HFFc6 (cell line): ENCODE measurements around the gene KREMEN2. TPM values are rescaled to one million over a fixed set of nuclear protein-coding genes. Genes with fewer than 3 reads are reported as not detected.
"Not testable (repeated sequence)": the region's sequence is repeated elsewhere in the genome, so short reads cannot be mapped to it uniquely, and the experiment has no call there.

ENCODE experiments used
- DNase-seq: peaks from one replicate; pipeline ENCODE4 v3.0.0-alpha.2; 2018
- H3K27ac Mint-ChIP-seq: 2 replicates; pipeline ENCODE4 v1.8.0; 2020; ENCODE audit warnings: mild to moderate bottlenecking, mixed read lengths
- H3K27me3 Mint-ChIP-seq: 2 replicates; pipeline ENCODE4 v1.8.0; 2021; ENCODE audit warnings: mild to moderate bottlenecking, moderate library complexity, mixed read lengths; ENCODE audit not compliant: insufficient read depth
- H3K36me3 Mint-ChIP-seq: 2 replicates; pipeline ENCODE4 v1.8.0; 2021; ENCODE audit warnings: low read depth, mixed read lengths
- H3K4me1 Mint-ChIP-seq: 2 replicates; pipeline ENCODE4 v1.8.0; 2020; ENCODE audit warnings: low read depth, mixed read lengths
- H3K4me3 Mint-ChIP-seq: 2 replicates; pipeline ENCODE4 v1.8.0; 2020; ENCODE audit warnings: mild to moderate bottlenecking, moderate library complexity, mixed read lengths
- H3K9me3 Mint-ChIP-seq: 2 replicates; pipeline ENCODE4 v1.8.0; 2020; ENCODE audit warnings: mild to moderate bottlenecking, mixed read lengths
- total RNA-seq, 6 experiments: library from RNA; stranded (reverse); fragmentation: NEBNext Ultra II Directional; extraction: Animal tissue kit (Norgen Biotek cat#: 25700); gene quantifications; 2 replicates in 1 of 6; 3 replicates in 5 of 6; pipeline ENCODE4 v1.2.3, GENCODE V29; 2021
- TF ChIP-seq, protein P1 (sequence below): fragments of 200-600 bp; sonication (generic); IDR thresholded peaks from 2 replicates; pipeline ENCODE4 v1.5.0; 2021; ENCODE audit warnings: antibody characterized with exemption, mild to moderate bottlenecking

The KREMEN2 gene
- total RNA-seq, 6 experiments from 2014 or later, result not detected

GRCh38 chr16:2924901-2925755 is 38.9 kb upstream of the KREMEN2 start:
- Mint-ChIP-seq H3K9me3 (no peaks in the 10 kb centered on the region), H3K27ac (no peak overlapping the region), H3K27me3 (peaks cover 3% of the 10 kb centered on the region; the same call in 1 of the 2 replicates), H3K4me1 (peaks cover 18% of the 10 kb centered on the region), H3K36me3 (no peaks in the 10 kb centered on the region; the same call in 1 of the 2 replicates), H3K4me3 (no peak overlapping the region)
- TF ChIP-seq, protein P1, sequence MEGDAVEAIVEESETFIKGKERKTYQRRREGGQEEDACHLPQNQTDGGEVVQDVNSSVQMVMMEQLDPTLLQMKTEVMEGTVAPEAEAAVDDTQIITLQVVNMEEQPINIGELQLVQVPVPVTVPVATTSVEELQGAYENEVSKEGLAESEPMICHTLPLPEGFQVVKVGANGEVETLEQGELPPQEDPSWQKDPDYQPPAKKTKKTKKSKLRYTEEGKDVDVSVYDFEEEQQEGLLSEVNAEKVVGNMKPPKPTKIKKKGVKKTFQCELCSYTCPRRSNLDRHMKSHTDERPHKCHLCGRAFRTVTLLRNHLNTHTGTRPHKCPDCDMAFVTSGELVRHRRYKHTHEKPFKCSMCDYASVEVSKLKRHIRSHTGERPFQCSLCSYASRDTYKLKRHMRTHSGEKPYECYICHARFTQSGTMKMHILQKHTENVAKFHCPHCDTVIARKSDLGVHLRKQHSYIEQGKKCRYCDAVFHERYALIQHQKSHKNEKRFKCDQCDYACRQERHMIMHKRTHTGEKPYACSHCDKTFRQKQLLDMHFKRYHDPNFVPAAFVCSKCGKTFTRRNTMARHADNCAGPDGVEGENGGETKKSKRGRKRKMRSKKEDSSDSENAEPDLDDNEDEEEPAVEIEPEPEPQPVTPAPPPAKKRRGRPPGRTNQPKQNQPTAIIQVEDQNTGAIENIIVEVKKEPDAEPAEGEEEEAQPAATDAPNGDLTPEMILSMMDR, result no peak
- DNase-seq, result no peak

- no peaks in the 10 kb centered on the region for H3K9me3 Mint-ChIP-seq
- peak overlapping the region; percentile 25; the same call in 1 of the 2 replicates for H3K4me3 Mint-ChIP-seq
- no peaks in the 10 kb centered on the region; the same call in 1 of the 2 replicates for H3K36me3 Mint-ChIP-seq
- peaks cover 3% of the 10 kb centered on the region; the same call in 1 of the 2 replicates for H3K27me3 Mint-ChIP-seq
- H3K4me1 Mint-ChIP-seq, result peaks cover 18% of the 10 kb centered on the region
- TF ChIP-seq, protein P1, result no peak
- no peak for DNase-seq
- H3K27ac Mint-ChIP-seq, result no peak overlapping the region; the same call in 1 of the 2 replicates
These were observed 38.0 kb upstream of the KREMEN2 start for GRCh38 chr16:2925951-2926649.

DNA sequence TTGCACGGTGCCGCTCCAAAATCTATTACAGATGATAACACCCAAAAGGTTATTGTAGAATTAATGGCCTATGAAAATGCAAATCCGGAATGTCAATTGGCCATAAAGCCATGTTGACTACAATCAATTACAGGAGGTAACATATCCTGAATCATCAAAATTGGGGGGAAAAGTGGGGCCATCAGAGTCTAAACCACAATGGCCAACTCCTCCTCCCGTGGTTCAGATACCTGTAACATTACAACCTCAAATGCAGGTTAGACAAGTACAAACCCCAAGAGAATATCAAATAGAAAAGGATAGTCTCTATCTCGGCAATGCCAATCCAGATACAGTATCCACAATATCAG is 37.5 kb upstream of the KREMEN2 start:
- no peaks in the 10 kb centered on the region for H3K9me3 Mint-ChIP-seq
- peaks cover 18% of the 10 kb centered on the region for H3K4me1 Mint-ChIP-seq

DNA sequence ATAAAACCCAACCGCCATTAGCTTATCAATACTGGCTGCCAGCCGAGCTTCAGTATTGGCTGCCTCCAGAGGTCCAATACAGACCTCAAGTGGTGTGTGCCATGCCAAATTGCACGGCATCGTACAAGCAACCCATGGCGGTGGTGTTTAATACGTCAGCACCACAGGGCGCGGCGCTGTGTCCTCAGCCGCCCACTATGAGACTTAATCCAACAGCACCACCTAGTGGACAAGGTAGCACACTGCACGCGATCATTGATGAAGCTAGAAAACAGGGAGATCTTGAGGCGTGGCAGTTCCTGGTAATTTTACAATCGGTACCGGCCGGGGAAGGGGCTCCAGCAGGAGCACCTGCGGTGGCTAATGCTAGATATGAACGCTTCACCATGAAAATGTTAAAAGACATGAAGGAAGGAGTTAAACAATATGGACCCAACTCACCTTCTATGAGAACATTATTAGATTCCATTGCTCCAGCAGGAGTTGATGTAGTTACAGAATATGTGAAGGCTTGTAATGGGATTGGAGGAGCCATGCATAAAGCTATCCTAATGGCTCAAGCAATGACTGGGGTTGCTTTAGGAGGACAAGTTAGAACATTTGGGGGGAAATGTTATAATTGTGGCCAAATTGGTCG is 36.9 kb upstream of the KREMEN2 start:
- H3K4me1 Mint-ChIP-seq, result peaks cover 18% of the 10 kb centered on the region
- no peaks in the 10 kb centered on the region for H3K9me3 Mint-ChIP-seq
- H3K4me3 Mint-ChIP-seq, result peak overlapping the region; percentile 25
- no peaks in the 10 kb centered on the region; the same call in 1 of the 2 replicates for H3K36me3 Mint-ChIP-seq
- TF ChIP-seq, protein P1, result peak; percentile 99
- peak; percentile 75 for DNase-seq
- peak overlapping the region; percentile 41 for H3K27ac Mint-ChIP-seq
- H3K27me3 Mint-ChIP-seq, result peaks cover 3% of the 10 kb centered on the region; the same call in 1 of the 2 replicates

More for the DNA sequence above, 37.5 kb upstream of the KREMEN2 start:
- Mint-ChIP-seq H3K36me3 (no peaks in the 10 kb centered on the region; the same call in 1 of the 2 replicates), H3K27ac (peak overlapping the region; percentile 41), H3K4me3 (peak overlapping the region; percentile 25), H3K27me3 (peaks cover 3% of the 10 kb centered on the region; the same call in 1 of the 2 replicates)
- TF ChIP-seq, protein P1, result no peak
- no peak for DNase-seq

DNA sequence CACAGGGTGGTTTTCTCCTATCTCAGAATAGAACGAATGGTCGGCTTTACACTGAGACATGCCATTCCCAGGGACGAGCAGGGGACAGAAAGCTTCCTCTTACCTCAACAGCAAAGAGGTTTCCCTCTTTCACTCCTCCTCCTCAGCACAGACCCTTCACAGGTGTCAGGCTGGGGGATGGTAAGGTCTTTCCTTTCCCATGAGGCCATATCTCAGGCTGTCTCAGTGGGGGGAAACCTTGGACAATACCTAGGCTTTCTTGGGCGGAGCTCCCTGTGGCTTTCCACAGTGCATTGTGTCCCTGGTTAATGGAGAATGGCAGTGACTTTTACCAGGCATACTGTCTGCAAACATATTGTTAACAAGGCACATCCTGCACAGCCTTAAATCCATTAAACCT is 35.9 kb upstream of the KREMEN2 start:
- H3K4me1 Mint-ChIP-seq, result peaks cover 18% of the 10 kb centered on the region
- not testable (repeated sequence) for DNase-seq, H3K4me3 Mint-ChIP-seq, H3K27ac Mint-ChIP-seq, H3K36me3 Mint-ChIP-seq, H3K27me3 Mint-ChIP-seq, H3K9me3 Mint-ChIP-seq
